Endodermal cell (in vitro differentiated cells): Measurements from ENCODE around the gene WT1. TPM values are rescaled to one million over a fixed set of nuclear protein-coding genes. Genes with fewer than 3 reads are reported as not detected.

Source experiments
- DNase-seq: peaks from one replicate; pipeline ENCODE4 v3.0.0-alpha.2; 2017
- H3K27ac ChIP-seq: 2 replicates; pipeline ENCODE4 v1.5.1; 2013; ENCODE audit warnings: mild to moderate bottlenecking, low read depth, low read length, moderate library complexity
- H3K27me3 ChIP-seq: 2 replicates; pipeline ENCODE4 v1.6.1; 2013; ENCODE audit warnings: mild to moderate bottlenecking, low read length, moderate library complexity; ENCODE audit not compliant: insufficient read depth, control insufficient read depth, poor library complexity, severe bottlenecking
- H3K36me3 ChIP-seq: 2 replicates; pipeline ENCODE4 v1.7.0; 2013; ENCODE audit warnings: mild to moderate bottlenecking, low read length, moderate library complexity; ENCODE audit not compliant: control insufficient read depth, insufficient read depth
- H3K4me1 ChIP-seq: one replicate; pipeline ENCODE4 v1.7.0; 2013; ENCODE audit warnings: low read length; ENCODE audit not compliant: control insufficient read depth, insufficient read depth
- H3K4me3 ChIP-seq: 2 replicates; pipeline ENCODE4 v1.5.1; 2013; ENCODE audit warnings: mild to moderate bottlenecking, low read length, moderate library complexity
- H3K9ac ChIP-seq: 2 replicates; pipeline ENCODE4 v1.6.1; 2013; ENCODE audit warnings: mild to moderate bottlenecking, low read length, moderate library complexity; ENCODE audit not compliant: poor library complexity, severe bottlenecking; ENCODE audit errors: extremely low read depth
- H3K9me3 ChIP-seq: 2 replicates; pipeline ENCODE4 v1.6.1; 2013; ENCODE audit warnings: mild to moderate bottlenecking, low read length, moderate library complexity; ENCODE audit not compliant: control insufficient read depth
- H3K27ac Mint-ChIP-seq: 2 replicates; pipeline ENCODE4 v1.8.0; 2020; ENCODE audit warnings: mixed read lengths
- H3K27me3 Mint-ChIP-seq: 2 replicates; pipeline ENCODE4 v1.8.0; 2021; ENCODE audit warnings: mild to moderate bottlenecking, mixed read lengths; ENCODE audit not compliant: insufficient read depth
- H3K36me3 Mint-ChIP-seq: 2 replicates; pipeline ENCODE4 v1.8.0; 2020; ENCODE audit warnings: low read depth, mixed read lengths
- H3K4me1 Mint-ChIP-seq: 2 replicates; pipeline ENCODE4 v1.8.0; 2020; ENCODE audit warnings: mixed read lengths
- H3K4me3 Mint-ChIP-seq: 2 replicates; pipeline ENCODE4 v1.8.0; 2020; ENCODE audit warnings: mild to moderate bottlenecking, moderate library complexity, mixed read lengths
- H3K9me3 Mint-ChIP-seq: 2 replicates; pipeline ENCODE4 v1.8.0; 2020; ENCODE audit warnings: mild to moderate bottlenecking, mixed read lengths
- WGBS, 2 experiments: methylation state at CpG; one replicate each; pipeline versions ENCODE4 v1.1.5 to v1.1.7; 2013; ENCODE audit warnings: missing lambda C conversion rate in 2 of 2, mixed read lengths in 1 of 2; ENCODE audit not compliant: insufficient coverage in 1 of 2, insufficient read length in 1 of 2; 5-methylcytosine and 5-hydroxymethylcytosine counted together
- total RNA-seq, 2 donors: library from RNA; stranded (reverse); fragmentation: NEBNext Ultra II Directional in 1 of 2; extraction: Animal tissue kit (Norgen Biotek cat#: 25700) in 1 of 2; gene quantifications; 2 replicates in 1 of 2; 3 replicates in 1 of 2; pipeline ENCODE4 v1.2.1, GENCODE V29; 2021
- TF ChIP-seq, protein P1 (sequence below): fragments of 200-600 bp; sonication (generic); conservative IDR thresholded peaks from 2 replicates; pipeline ENCODE4 v1.5.0; 2021; ENCODE audit warnings: antibody characterized with exemption, mild to moderate bottlenecking

Gene WT1
- total RNA-seq, 2 donors from 2014 or later, result 0.51 TPM; not detected in 1

GRCh38 chr11:32440916-32441315 lies 5.6 kb upstream of the WT1 start:
- peaks cover 65% of the 10 kb centered on the region for H3K27me3 ChIP-seq
- no peaks in the 10 kb centered on the region for H3K36me3 Mint-ChIP-seq
- DNase-seq, result peak; percentile 85
- H3K4me3 ChIP-seq, result peak overlapping the region; percentile 33
- no peaks in the 10 kb centered on the region for H3K9me3 Mint-ChIP-seq
- peaks cover 37% of the 10 kb centered on the region for H3K4me1 Mint-ChIP-seq
- TF ChIP-seq, protein P1, sequence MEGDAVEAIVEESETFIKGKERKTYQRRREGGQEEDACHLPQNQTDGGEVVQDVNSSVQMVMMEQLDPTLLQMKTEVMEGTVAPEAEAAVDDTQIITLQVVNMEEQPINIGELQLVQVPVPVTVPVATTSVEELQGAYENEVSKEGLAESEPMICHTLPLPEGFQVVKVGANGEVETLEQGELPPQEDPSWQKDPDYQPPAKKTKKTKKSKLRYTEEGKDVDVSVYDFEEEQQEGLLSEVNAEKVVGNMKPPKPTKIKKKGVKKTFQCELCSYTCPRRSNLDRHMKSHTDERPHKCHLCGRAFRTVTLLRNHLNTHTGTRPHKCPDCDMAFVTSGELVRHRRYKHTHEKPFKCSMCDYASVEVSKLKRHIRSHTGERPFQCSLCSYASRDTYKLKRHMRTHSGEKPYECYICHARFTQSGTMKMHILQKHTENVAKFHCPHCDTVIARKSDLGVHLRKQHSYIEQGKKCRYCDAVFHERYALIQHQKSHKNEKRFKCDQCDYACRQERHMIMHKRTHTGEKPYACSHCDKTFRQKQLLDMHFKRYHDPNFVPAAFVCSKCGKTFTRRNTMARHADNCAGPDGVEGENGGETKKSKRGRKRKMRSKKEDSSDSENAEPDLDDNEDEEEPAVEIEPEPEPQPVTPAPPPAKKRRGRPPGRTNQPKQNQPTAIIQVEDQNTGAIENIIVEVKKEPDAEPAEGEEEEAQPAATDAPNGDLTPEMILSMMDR, result peak; percentile 25
- H3K4me1 ChIP-seq, result peaks cover 6% of the 10 kb centered on the region
- peak overlapping the region; percentile 80 for H3K27ac Mint-ChIP-seq
- H3K27me3 Mint-ChIP-seq, result peaks cover 67% of the 10 kb centered on the region
- no peak overlapping the region for H3K27ac ChIP-seq
- no peak overlapping the region for H3K4me3 Mint-ChIP-seq
- H3K9me3 ChIP-seq, result peaks cover 7% of the 10 kb centered on the region
- no peaks in the 10 kb centered on the region for H3K36me3 ChIP-seq
- 11 to 18% methylated on average over 6 to 9 of the region's 9 CpGs for WGBS, 2 experiments
- no peak overlapping the region for H3K9ac ChIP-seq

- 27 to 43% methylated on average over 1 to 3 of the region's 6 CpGs for WGBS, 2 experiments
- Histone ChIP-seq H3K4me1 (peaks cover 6% of the 10 kb centered on the region), H3K9ac (no peak overlapping the region), H3K27ac (no peak overlapping the region), H3K27me3 (peaks cover 70% of the 10 kb centered on the region), H3K4me3 (no peak overlapping the region), H3K9me3 (peaks cover 7% of the 10 kb centered on the region), H3K36me3 (no peaks in the 10 kb centered on the region)
- no peak overlapping the region for H3K27ac Mint-ChIP-seq
- H3K4me1 Mint-ChIP-seq, result peaks cover 40% of the 10 kb centered on the region
- H3K36me3 Mint-ChIP-seq, result no peaks in the 10 kb centered on the region
- DNase-seq, result no peak
- H3K9me3 Mint-ChIP-seq, result no peaks in the 10 kb centered on the region
- TF ChIP-seq, protein P1, result no peak
- no peak overlapping the region for H3K4me3 Mint-ChIP-seq
- peaks cover 72% of the 10 kb centered on the region for H3K27me3 Mint-ChIP-seq
Observed at GRCh38 chr11:32440312-32440908, 5.1 kb upstream of the WT1 start.

DNA sequence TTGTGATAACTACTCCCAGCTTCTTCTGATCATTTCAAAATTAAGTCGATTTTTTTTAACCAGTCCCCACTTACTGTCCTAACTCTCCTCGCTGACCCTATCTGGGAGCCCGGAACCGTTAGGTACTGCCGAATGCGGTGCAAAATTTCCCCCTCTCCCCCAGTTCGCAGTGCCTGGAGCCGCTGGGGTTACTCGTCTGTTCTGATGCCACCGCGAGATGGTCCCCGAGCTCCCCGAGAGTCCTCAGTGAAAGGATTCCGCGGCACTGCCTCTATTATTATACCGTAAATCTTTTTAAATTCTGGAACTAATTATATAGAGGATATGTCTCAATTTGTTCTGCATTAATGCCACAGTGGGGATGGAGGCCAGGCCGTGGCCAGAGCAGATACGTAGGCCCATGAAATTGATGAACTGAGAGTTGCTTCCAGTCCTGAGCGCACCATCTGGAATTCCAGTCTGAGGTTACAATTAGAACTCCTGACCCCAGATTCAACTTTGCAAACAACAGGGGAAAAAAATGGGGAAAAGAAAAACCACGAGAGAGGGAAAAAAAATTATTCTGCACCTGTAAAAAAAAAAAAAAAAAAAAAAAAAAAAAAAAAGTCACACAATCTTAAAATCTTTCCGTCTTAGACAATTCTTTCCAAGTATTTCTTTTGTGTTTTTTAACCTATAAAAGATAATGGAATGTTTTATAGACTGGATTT lies 4.3 kb upstream of the WT1 start:
- TF ChIP-seq, protein P1, result no peak
- Mint-ChIP-seq H3K27ac (no peak overlapping the region), H3K4me1 (peaks cover 40% of the 10 kb centered on the region), H3K9me3 (no peaks in the 10 kb centered on the region), H3K27me3 (peaks cover 78% of the 10 kb centered on the region), H3K36me3 (no peaks in the 10 kb centered on the region), H3K4me3 (peak overlapping the region; percentile 54)
- peak; percentile 55 for DNase-seq
- peaks cover 76% of the 10 kb centered on the region for H3K27me3 ChIP-seq
- H3K9me3 ChIP-seq, result peaks cover 7% of the 10 kb centered on the region
- H3K27ac ChIP-seq, result no peak overlapping the region
- H3K36me3 ChIP-seq, result no peaks in the 10 kb centered on the region
- WGBS, 2 experiments, result 26 to 42% methylated on average over 2 to 17 of the region's 21 CpGs
- H3K4me1 ChIP-seq, result peaks cover 6% of the 10 kb centered on the region
- peak overlapping the region; percentile 68 for H3K4me3 ChIP-seq
- H3K9ac ChIP-seq, result no peak overlapping the region
